Type B pancreatic cell (in vitro differentiated cells): Measurements from ENCODE around the gene PRPF6. TPM values are rescaled to one million over a fixed set of nuclear protein-coding genes. Genes with fewer than 3 reads are reported as not detected.

Source experiments
- DNase-seq: peaks from one replicate; pipeline ENCODE4 v3.0.0; 2021; ENCODE audit warnings: mixed read lengths; ENCODE audit not compliant: unreplicated experiment; ENCODE audit errors: extremely low spot score
- H3K27ac Mint-ChIP-seq: 2 replicates; pipeline ENCODE4 v1.8.0; 2021; ENCODE audit warnings: mild to moderate bottlenecking, mixed read lengths
- H3K27me3 Mint-ChIP-seq: 2 replicates; pipeline ENCODE4 v1.8.0; 2021; ENCODE audit warnings: mixed read lengths
- H3K36me3 Mint-ChIP-seq: 2 replicates; pipeline ENCODE4 v1.8.0; 2021; ENCODE audit warnings: mixed read lengths
- H3K4me1 Mint-ChIP-seq: one replicate; pipeline ENCODE4 v1.8.0; 2021; ENCODE audit warnings: mixed read lengths; ENCODE audit not compliant: unreplicated experiment
- H3K4me3 Mint-ChIP-seq: 2 replicates; pipeline ENCODE4 v1.8.0; 2021; ENCODE audit warnings: mild to moderate bottlenecking, mixed read lengths
- H3K9me3 Mint-ChIP-seq: 2 replicates; pipeline ENCODE4 v1.8.0; 2021; ENCODE audit warnings: mixed read lengths
- total RNA-seq: library from RNA; stranded (reverse); gene quantifications from 2 replicates; pipeline ENCODE4 v1.2.1, GENCODE V29; 2021; ENCODE audit warnings: low replicate concordance
- TF ChIP-seq, protein P1 (sequence below): fragments of 200-600 bp; sonication (generic); conservative IDR thresholded peaks from 2 replicates; pipeline ENCODE4 v1.5.0; 2021; ENCODE audit warnings: antibody characterized with exemption, mild to moderate bottlenecking

The PRPF6 gene
- total RNA-seq, 1 donor from 2014 or later = 67.9 TPM

DNA sequence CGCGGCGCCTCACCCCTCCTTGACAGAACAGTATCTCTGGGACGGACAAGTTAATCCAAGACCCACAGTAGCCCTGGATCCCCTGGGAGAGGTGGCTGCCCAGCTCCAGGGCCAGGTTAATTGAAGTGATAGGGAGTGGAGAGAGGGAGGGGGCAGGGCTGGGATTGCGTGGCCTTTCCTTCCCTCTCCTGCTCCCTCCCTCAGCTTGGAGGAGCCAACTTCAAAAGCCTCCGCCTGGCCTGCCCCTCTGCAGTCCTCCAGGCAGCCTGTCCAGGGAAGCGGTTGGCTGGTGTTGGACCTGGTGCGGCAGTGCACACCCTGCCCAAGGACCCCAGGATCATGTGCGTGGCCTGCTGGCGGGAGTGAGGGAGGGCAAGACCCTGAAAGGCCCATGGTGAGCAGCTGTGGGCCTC, 55.0 kb downstream of the PRPF6 start, which contains the start of gene C20orf204:
TSS of gene C20orf204 (plus strand) at position 250 of the 413 bp plus-strand sequence. CDS start at position 392, 142 bp downstream.
- H3K36me3 Mint-ChIP-seq = peaks cover 3% of the 10 kb centered on the region
- H3K4me3 Mint-ChIP-seq = no peak within 1 kb of the TSS
- H3K27ac Mint-ChIP-seq = peak within 1 kb of the TSS; percentile 16
- TF ChIP-seq, protein P1, sequence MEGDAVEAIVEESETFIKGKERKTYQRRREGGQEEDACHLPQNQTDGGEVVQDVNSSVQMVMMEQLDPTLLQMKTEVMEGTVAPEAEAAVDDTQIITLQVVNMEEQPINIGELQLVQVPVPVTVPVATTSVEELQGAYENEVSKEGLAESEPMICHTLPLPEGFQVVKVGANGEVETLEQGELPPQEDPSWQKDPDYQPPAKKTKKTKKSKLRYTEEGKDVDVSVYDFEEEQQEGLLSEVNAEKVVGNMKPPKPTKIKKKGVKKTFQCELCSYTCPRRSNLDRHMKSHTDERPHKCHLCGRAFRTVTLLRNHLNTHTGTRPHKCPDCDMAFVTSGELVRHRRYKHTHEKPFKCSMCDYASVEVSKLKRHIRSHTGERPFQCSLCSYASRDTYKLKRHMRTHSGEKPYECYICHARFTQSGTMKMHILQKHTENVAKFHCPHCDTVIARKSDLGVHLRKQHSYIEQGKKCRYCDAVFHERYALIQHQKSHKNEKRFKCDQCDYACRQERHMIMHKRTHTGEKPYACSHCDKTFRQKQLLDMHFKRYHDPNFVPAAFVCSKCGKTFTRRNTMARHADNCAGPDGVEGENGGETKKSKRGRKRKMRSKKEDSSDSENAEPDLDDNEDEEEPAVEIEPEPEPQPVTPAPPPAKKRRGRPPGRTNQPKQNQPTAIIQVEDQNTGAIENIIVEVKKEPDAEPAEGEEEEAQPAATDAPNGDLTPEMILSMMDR = no peak
- no peak for DNase-seq
- H3K4me1 Mint-ChIP-seq = no peaks in the 10 kb centered on the region
- H3K9me3 Mint-ChIP-seq = no peaks in the 10 kb centered on the region
- peaks cover 36% of the 10 kb centered on the region for H3K27me3 Mint-ChIP-seq

DNA sequence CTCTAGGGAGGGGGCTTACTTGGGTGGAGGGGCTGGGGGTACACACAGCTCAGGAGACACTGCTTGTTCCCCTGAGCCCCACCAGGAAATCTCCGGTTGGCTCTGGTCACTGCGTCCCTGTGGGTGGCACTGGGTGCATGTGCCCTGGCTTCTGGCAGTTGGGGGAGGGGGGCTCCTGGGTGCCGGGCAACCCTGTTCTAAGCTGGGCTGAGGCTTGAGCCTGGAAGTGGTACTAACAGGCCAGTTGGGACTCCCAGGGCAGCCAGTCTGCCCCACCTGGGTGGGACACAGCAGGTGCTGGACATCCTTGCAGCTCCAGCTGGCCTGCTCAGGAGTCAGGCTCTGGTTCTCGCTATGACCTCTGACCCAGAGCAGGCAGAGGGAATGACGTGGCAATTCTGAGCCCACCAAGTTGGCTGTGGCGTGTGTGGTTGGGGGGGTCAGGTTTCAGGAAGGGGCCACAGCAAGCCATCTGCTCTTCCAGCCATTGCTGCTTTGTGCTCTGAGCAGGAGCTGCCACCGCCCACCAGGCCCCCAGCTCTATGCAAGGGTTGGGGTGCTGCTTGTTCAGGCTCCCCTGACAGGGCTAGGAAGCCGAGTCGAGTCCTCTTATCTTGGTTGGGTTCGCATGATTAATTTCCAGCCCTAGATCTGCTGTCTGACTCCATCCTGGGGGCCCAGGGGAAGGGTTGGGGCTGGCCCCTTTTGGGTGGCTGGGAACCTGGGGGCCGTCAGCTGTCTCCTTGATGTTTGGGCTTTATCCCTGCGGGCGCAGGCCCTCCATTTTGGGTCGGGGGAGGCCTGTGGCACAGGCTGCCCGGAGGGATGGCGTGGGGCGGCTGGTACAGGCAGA, 55.6 kb downstream of the PRPF6 start:
- DNase-seq = no peak
- Mint-ChIP-seq H3K27me3 (peaks cover 42% of the 10 kb centered on the region), H3K9me3 (no peaks in the 10 kb centered on the region), H3K4me3 (no peak overlapping the region), H3K4me1 (no peaks in the 10 kb centered on the region), H3K27ac (no peak overlapping the region), H3K36me3 (no peaks in the 10 kb centered on the region)
- TF ChIP-seq, protein P1 = no peak

DNA sequence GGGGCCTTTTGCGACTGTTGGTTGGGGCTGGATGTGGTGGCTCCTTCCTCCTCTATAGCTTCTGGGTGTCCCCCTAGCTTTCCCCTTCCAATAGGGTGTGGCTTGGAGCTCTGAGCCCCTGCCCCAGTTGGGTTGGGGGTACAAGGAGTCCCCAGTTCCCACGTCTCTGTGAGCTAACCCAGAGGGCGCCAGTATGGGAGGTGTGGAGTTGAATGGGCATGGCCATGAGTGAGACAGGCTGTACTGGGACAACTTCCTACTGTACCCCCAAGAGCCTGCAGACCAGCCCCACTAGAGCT, 56.2 kb downstream of the PRPF6 start:
- Mint-ChIP-seq H3K4me1 (no peaks in the 10 kb centered on the region), H3K27me3 (peaks cover 47% of the 10 kb centered on the region), H3K27ac (no peak overlapping the region), H3K4me3 (no peak overlapping the region), H3K9me3 (no peaks in the 10 kb centered on the region), H3K36me3 (no peaks in the 10 kb centered on the region)
- DNase-seq = no peak
- TF ChIP-seq, protein P1 = no peak

DNA sequence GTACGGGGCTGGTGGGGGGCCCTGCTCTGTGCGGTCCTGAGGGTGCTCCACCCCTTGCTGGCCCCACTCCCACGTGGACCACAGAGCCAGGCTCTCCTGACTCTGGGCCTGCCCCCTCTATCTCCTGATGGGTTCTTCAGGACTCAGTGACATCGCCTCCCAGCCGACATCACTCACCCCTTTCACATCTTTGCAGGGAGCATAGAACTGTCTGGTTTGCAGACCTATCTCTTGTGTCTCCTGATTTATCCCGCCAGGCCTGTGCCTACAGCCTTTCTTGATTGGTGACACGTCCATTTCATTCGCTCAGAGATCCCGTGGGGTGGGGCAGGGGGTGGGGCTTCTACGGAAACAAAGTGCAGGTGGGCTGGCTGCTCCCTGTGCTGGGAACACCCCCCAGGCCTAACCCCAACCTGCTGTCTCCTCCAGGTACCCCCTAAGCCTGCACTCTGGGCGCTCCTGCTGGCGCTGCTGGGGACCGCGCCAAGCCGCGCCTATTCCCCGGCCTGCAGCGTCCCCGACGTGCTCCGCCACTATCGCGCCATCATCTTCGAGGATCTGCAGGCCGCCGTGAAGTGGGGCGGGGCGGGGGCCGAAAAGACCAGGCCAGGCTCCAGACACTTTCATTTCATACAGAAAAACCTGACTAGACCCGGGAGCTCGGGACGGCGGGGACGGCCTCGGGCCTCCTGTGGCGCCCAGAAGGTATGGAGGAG, 56.7 kb downstream of the PRPF6 start:
- no peak for DNase-seq
- TF ChIP-seq, protein P1 = no peak
- Mint-ChIP-seq H3K4me3 (peak overlapping the region; percentile 80), H3K27me3 (peaks cover 47% of the 10 kb centered on the region), H3K27ac (peak overlapping the region; percentile 74), H3K36me3 (no peaks in the 10 kb centered on the region), H3K4me1 (no peaks in the 10 kb centered on the region), H3K9me3 (no peaks in the 10 kb centered on the region)

DNA sequence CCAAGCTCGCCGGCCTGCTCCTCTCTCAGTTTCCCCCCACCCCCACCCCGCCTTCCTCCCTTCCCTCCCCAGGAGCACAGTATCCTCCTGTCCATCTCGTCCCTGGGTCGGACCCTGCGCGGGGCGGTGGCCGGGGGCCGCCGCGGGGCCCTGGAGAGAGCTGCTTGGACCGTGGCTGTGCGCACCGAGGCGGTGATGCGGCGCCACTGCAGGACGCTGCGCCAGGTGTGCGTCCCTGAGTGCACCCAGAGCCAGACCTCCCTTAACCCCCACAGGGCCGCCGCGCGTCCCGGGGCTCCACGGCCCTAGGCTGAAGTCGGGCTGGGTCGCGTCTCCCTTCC, 57.3 kb downstream of the PRPF6 start:
- peaks cover 47% of the 10 kb centered on the region for H3K27me3 Mint-ChIP-seq
- no peak overlapping the region for H3K4me3 Mint-ChIP-seq
- no peaks in the 10 kb centered on the region for H3K4me1 Mint-ChIP-seq
- no peaks in the 10 kb centered on the region for H3K9me3 Mint-ChIP-seq
- DNase-seq = no peak
- no peaks in the 10 kb centered on the region for H3K36me3 Mint-ChIP-seq
- H3K27ac Mint-ChIP-seq = no peak overlapping the region
- TF ChIP-seq, protein P1 = no peak
